MM.1S (cell line): ENCODE results near the gene CHST13.

ENCODE experiments used
- DNase-seq: peaks from one replicate; pipeline ENCODE4 v3.0.0-alpha.2; 2015
- H2AFZ ChIP-seq: fragments of 300-600 bp; sonication (generic); 2 replicates; pipeline ENCODE4 v1.6.0; 2016; ENCODE audit warnings: antibody characterized with exemption, low read length
- H3F3A ChIP-seq: fragments of 300-600 bp; sonication (generic); 2 replicates; pipeline ENCODE4 v1.6.1; 2016; ENCODE audit warnings: mild to moderate bottlenecking, antibody characterized with exemption, low read length, moderate library complexity, mixed read lengths; ENCODE audit not compliant: insufficient read depth
- H3K27ac ChIP-seq: fragments of 300-600 bp; sonication (generic); 2 replicates; pipeline ENCODE4 v1.5.1; 2016; ENCODE audit warnings: mild to moderate bottlenecking, low read length
- H3K27me3 ChIP-seq: fragments of 300-600 bp; sonication (generic); replicated peaks from 2 replicates; pipeline ENCODE4 v1.6.0; 2016; ENCODE audit warnings: low read length; ENCODE audit not compliant: insufficient read depth
- H3K36me3 ChIP-seq: fragments of 300-600 bp; sonication (generic); replicated peaks from 2 replicates; pipeline ENCODE4 v1.6.1; 2016; ENCODE audit warnings: mild to moderate bottlenecking, low read length, mixed read lengths; ENCODE audit not compliant: insufficient read depth
- H3K4me1 ChIP-seq: fragments of 300-600 bp; sonication (generic); 2 replicates; pipeline ENCODE4 v1.6.1; 2016; ENCODE audit warnings: low read length, mixed read lengths
- H3K4me2 ChIP-seq: fragments of 300-600 bp; sonication (generic); 2 replicates; pipeline ENCODE4 v1.6.0; 2016; ENCODE audit warnings: low read depth, low read length
- H3K4me3 ChIP-seq: fragments of 300-600 bp; sonication (generic); 2 replicates; pipeline ENCODE4 v1.5.1; 2016; ENCODE audit warnings: low read length, mixed read lengths
- H3K79me2 ChIP-seq: fragments of 300-600 bp; sonication (generic); 2 replicates; pipeline ENCODE4 v1.6.1; 2016; ENCODE audit warnings: mixed run types, low read length, mixed read lengths
- H3K9ac ChIP-seq: fragments of 300-600 bp; sonication (generic); 2 replicates; pipeline ENCODE4 v1.6.1; 2016; ENCODE audit warnings: low read length, mixed read lengths
- H3K9me2 ChIP-seq: fragments of 300-600 bp; sonication (generic); replicated peaks from 2 replicates; pipeline ENCODE4 v1.6.1; 2016; ENCODE audit warnings: mild to moderate bottlenecking, low read length, mixed read lengths; ENCODE audit not compliant: insufficient read depth
- H3K9me3 ChIP-seq: fragments of 300-600 bp; sonication (generic); replicated peaks from 2 replicates; pipeline ENCODE4 v1.6.1; 2016; ENCODE audit warnings: mild to moderate bottlenecking, low read length, mixed read lengths; ENCODE audit not compliant: insufficient read depth
- H4K20me1 ChIP-seq: fragments of 300-600 bp; sonication (generic); 2 replicates; pipeline ENCODE4 v1.6.1; 2016; ENCODE audit warnings: mild to moderate bottlenecking, low read length, moderate library complexity, mixed read lengths; ENCODE audit not compliant: insufficient read depth
- EZH2 ChIP-seq: fragments of 300-600 bp; sonication (generic); optimal IDR thresholded peaks from 2 replicates; pipeline ENCODE3; 2017; ENCODE audit warnings: low read depth, mild to moderate bottlenecking, antibody characterized with exemption, low read length, mixed read lengths
- EZH2phosphoT487 ChIP-seq: fragments of 300-600 bp; sonication (generic); IDR thresholded peaks from 2 replicates; pipeline ENCODE4 v1.6.1; 2018; ENCODE audit warnings: antibody characterized with exemption, low read length
- TF ChIP-seq, protein P1 (sequence below): fragments of 300-600 bp; sonication (generic); IDR thresholded peaks from 2 replicates; pipeline ENCODE4 v1.5.1; 2016; ENCODE audit warnings: antibody characterized with exemption, low read length, mixed read lengths

The CHST13 gene

DNA sequence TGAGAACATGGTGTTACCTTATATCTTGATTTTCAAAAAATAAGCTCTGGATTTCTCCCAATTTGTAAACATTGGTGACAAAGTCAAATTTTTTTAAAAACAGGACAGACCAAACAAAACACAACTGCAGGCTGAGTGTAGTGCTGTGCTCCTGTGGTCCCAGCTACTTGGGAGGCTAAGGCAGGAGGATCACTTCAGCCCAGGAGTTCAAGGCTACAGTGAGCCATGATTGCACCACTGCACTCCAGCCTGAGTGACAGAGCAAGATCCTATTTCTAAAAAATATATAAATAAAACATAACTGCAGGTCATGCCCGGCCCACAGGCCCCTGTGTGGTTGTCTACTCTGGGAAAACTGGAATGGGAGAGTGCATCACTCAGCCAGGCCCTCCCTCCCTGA, 44.3 kb upstream of the CHST13 start:
- Histone ChIP-seq H3K9ac (no peak overlapping the region), H4K20me1 (0 out of 2 replicates have a peak, but pooled peaks cover 2% of the 10 kb centered on the region), H3K4me2 (no peak overlapping the region), H3K36me3 (no peaks in the 10 kb centered on the region), H3K27me3 (no peaks in the 10 kb centered on the region), H3K9me2 (no peaks in the 10 kb centered on the region), H3K27ac (no peak overlapping the region), H2AFZ (no peak overlapping the region), H3K9me3 (no peaks in the 10 kb centered on the region), H3K4me3 (no peak overlapping the region), H3K79me2 (peaks cover 5% of the 10 kb centered on the region), H3K4me1 (peaks cover 2% of the 10 kb centered on the region), H3F3A (peaks cover 4% of the 10 kb centered on the region; the same call in 1 of the 2 replicates)
- no peak for TF ChIP-seq EZH2
- TF ChIP-seq, protein P1, sequence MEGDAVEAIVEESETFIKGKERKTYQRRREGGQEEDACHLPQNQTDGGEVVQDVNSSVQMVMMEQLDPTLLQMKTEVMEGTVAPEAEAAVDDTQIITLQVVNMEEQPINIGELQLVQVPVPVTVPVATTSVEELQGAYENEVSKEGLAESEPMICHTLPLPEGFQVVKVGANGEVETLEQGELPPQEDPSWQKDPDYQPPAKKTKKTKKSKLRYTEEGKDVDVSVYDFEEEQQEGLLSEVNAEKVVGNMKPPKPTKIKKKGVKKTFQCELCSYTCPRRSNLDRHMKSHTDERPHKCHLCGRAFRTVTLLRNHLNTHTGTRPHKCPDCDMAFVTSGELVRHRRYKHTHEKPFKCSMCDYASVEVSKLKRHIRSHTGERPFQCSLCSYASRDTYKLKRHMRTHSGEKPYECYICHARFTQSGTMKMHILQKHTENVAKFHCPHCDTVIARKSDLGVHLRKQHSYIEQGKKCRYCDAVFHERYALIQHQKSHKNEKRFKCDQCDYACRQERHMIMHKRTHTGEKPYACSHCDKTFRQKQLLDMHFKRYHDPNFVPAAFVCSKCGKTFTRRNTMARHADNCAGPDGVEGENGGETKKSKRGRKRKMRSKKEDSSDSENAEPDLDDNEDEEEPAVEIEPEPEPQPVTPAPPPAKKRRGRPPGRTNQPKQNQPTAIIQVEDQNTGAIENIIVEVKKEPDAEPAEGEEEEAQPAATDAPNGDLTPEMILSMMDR: no peak
- no peak for TF ChIP-seq EZH2phosphoT487
- no peak for DNase-seq

- TF ChIP-seq, protein P1: no peak
- TF ChIP-seq EZH2phosphoT487: no peak
- TF ChIP-seq EZH2: no peak
- Histone ChIP-seq H3F3A (peaks cover 4% of the 10 kb centered on the region; the same call in 1 of the 2 replicates), H4K20me1 (no peaks in the 10 kb centered on the region), H3K27ac (no peak overlapping the region), H3K4me3 (no peak overlapping the region), H2AFZ (no peak overlapping the region), H3K27me3 (no peaks in the 10 kb centered on the region), H3K9me3 (no peaks in the 10 kb centered on the region), H3K79me2 (no peaks in the 10 kb centered on the region), H3K9me2 (no peaks in the 10 kb centered on the region), H3K4me1 (no peaks in the 10 kb centered on the region), H3K9ac (no peak overlapping the region), H3K36me3 (no peaks in the 10 kb centered on the region), H3K4me2 (no peak overlapping the region)
- DNase-seq: no peak
Measured at GRCh38 chr3:126480206-126480605, 43.7 kb upstream of the CHST13 start.

DNA sequence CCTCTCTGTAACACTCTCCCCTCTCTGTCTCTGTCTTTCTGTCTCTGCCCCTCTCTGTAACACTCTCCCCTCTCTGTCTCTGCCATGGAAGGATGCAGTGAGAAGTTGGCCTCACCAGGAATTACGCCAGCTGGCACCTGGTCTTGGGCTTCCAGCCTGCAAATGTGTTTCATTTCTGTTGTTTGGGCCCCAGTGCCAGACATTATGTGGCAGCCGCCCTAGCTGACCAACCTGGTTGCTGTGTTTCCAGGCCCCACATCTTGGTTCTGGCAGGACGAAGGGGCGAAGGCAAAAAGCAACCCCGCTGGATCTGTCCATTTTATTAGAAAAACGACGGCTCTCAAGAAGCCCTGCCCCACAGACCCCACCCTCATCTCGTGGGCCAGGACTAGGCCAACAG, 43.1 kb upstream of the CHST13 start:
- DNase-seq: no peak
- H3K9me3 ChIP-seq: no peaks in the 10 kb centered on the region
- H3K27ac ChIP-seq: no peak overlapping the region
- H3K9ac ChIP-seq: no peak overlapping the region
- H4K20me1 ChIP-seq: no peaks in the 10 kb centered on the region
- no peaks in the 10 kb centered on the region for H3K4me1 ChIP-seq
- no peaks in the 10 kb centered on the region for H3K36me3 ChIP-seq
- no peak overlapping the region for H2AFZ ChIP-seq
- H3K4me3 ChIP-seq: no peak overlapping the region
- H3K27me3 ChIP-seq: no peaks in the 10 kb centered on the region
- H3K79me2 ChIP-seq: no peaks in the 10 kb centered on the region
- peaks cover 4% of the 10 kb centered on the region; the same call in 1 of the 2 replicates for H3F3A ChIP-seq
- no peaks in the 10 kb centered on the region for H3K9me2 ChIP-seq
- H3K4me2 ChIP-seq: no peak overlapping the region
- TF ChIP-seq EZH2 (no peak), EZH2phosphoT487 (no peak)
- TF ChIP-seq, protein P1: no peak
